Gastroesophageal sphincter (tissue), 4 donors: ENCODE results near the gene ZEB2. TPM values are rescaled to one million over a fixed set of nuclear protein-coding genes. Genes with fewer than 3 reads are reported as not detected.

Experiments
- ATAC-seq: fragments of 150-250 bp; one replicate; pipeline ENCODE4 v1.9.1; 2016; ENCODE audit warnings: mild to moderate bottlenecking, moderate library complexity
- H3K27ac ChIP-seq, 4 donors: fragments of 200-600 bp; sonication (generic) in 3 of 4; 1 replicate in 3 of 4; 2 replicates in 1 of 4; pipeline ENCODE4 v1.5.1; 2016 to 2019
- H3K27me3 ChIP-seq: fragments of 200-600 bp; sonication (generic); one replicate; pipeline ENCODE4 v1.5.1; 2019
- H3K36me3 ChIP-seq, 2 donors: fragments of 200-600 bp; sonication (generic); one replicate each; pipeline ENCODE4 v1.5.1; 2019; ENCODE audit warnings: control low read depth in 1 of 2
- H3K4me1 ChIP-seq, 3 donors: fragments of 200-600 bp; sonication (generic); 1 replicate in 2 of 3; 2 replicates in 1 of 3; pipeline ENCODE4 v1.5.1; 2016 to 2019; ENCODE audit warnings: control low read depth in 2 of 3
- H3K4me3 ChIP-seq, 2 donors: fragments of 200-600 bp; sonication (generic); one replicate each; pipeline ENCODE4 v1.5.1; 2019; ENCODE audit warnings: mild to moderate bottlenecking in 1 of 2, moderate library complexity in 1 of 2
- H3K9me3 ChIP-seq, 3 donors: fragments of 200-600 bp; sonication (generic); one replicate each; pipeline ENCODE4 v1.5.1; 2017 to 2019; ENCODE audit warnings: control low read depth in 2 of 3
- EP300 ChIP-seq: sonication (generic); formaldehyde crosslinking; IDR thresholded peaks from one replicate; pipeline ENCODE4 v1.6.1; 2017; ENCODE audit warnings: antibody characterized with exemption, mild to moderate bottlenecking
- POLR2A ChIP-seq, 2 donors: fragments of 450-650 bp; IDR thresholded peaks; one replicate each; pipeline ENCODE4 v1.6.1; 2017; ENCODE audit warnings: antibody characterized with exemption in 2 of 2, mild to moderate bottlenecking in 2 of 2, moderate library complexity in 1 of 2
- POLR2AphosphoS5 ChIP-seq: sonication (generic); formaldehyde crosslinking; IDR thresholded peaks from one replicate; pipeline ENCODE4 v1.6.1; 2017; ENCODE audit warnings: antibody characterized with exemption
- WGBS, 2 donors: methylation state at CpG; one replicate each; pipeline ENCODE4 v1.1.5; 2018; ENCODE audit warnings: low coverage in 1 of 2; 5-methylcytosine and 5-hydroxymethylcytosine counted together
- total RNA-seq, 4 donors: library from RNA; depleted of rRNA; stranded (reverse); fragments of >200 nt; gene quantifications; one replicate each; pipeline ENCODE4 v1.1.0, GENCODE V29; 2016
- TF ChIP-seq, protein P1 (sequence below), 4 experiments: fragments of 200-600 bp in 2 of 4; fragments of 450-650 bp in 2 of 4; sonication (generic) in 1 of 4; IDR thresholded peaks; one replicate each; pipeline ENCODE4 v1.5.1; 2017 to 2019; ENCODE audit warnings: antibody characterized with exemption in 4 of 4, mild to moderate bottlenecking in 2 of 4, moderate library complexity in 2 of 4

ZEB2 gene
- total RNA-seq, 4 donors from 2014 or later, result 42.3 to 95.7 (median 53.8) TPM

DNA sequence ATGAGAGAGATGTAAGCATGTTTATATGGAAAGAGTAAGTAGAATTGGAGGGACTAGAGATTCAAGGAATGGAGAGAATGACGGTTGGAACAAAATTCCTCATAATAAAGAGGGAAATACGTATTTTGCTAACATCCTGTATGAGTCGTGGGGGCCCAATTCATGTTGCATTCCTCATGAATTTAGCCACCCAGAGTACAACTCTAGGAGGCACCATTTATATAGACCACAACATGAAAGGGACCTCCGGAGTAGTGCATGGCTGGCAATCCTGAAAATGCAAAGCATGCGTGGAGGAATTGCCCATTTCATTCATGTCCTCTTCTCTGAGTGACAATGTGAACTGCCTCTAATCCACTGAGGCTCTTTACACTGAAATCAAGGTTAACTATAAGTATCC lies 168.2 kb downstream of the ZEB2 start:
- TF ChIP-seq POLR2A (IDR thresholded peaks at IDR 0.05) (no peak), EP300 (no peak), POLR2AphosphoS5 (no peak)
- TF ChIP-seq, protein P1, sequence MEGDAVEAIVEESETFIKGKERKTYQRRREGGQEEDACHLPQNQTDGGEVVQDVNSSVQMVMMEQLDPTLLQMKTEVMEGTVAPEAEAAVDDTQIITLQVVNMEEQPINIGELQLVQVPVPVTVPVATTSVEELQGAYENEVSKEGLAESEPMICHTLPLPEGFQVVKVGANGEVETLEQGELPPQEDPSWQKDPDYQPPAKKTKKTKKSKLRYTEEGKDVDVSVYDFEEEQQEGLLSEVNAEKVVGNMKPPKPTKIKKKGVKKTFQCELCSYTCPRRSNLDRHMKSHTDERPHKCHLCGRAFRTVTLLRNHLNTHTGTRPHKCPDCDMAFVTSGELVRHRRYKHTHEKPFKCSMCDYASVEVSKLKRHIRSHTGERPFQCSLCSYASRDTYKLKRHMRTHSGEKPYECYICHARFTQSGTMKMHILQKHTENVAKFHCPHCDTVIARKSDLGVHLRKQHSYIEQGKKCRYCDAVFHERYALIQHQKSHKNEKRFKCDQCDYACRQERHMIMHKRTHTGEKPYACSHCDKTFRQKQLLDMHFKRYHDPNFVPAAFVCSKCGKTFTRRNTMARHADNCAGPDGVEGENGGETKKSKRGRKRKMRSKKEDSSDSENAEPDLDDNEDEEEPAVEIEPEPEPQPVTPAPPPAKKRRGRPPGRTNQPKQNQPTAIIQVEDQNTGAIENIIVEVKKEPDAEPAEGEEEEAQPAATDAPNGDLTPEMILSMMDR (IDR thresholded peaks at IDR 0.05), result no peak
- ATAC-seq, result no peak
- H3K27ac ChIP-seq, result no peak overlapping the region
- 74 to 100% methylated on average over 5 of the region's 5 CpGs for WGBS, 2 donors
- H3K4me1 ChIP-seq, result no peaks in the 10 kb centered on the region
- no peak overlapping the region for H3K4me3 ChIP-seq
- no peaks in the 10 kb centered on the region for H3K9me3 ChIP-seq
- H3K36me3 ChIP-seq, result no peaks in the 10 kb centered on the region
- no peaks in the 10 kb centered on the region for H3K27me3 ChIP-seq

DNA sequence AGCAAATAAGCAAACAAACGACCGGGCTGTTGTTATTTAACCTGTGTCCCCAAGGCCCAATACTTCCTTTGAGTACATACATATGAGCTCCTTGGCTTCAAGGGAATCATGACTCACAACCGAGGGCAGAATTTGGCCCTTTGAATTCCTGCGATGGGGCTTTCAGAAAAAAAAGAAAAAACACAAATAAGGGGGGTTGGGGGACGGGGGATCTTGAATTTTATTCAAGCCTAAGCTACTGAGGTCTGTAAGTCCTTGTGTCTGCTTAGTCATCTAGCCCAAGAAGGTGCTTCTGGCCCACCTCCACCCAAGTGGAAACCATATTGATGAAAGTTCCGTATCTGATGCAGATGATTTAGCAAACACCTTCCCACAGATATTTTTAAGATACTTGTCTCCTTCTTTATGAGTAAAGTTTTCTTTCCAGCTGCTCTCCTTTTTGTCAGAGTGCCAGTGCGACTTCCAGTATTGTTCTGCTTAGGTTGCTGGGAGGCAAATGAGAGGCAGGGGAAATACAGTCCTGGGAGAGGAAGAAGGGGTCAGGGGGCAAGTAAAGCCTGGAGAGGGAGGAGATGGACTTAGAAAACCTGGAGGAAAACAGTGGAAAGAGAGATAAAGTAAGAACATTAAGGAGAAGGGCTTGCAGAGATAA lies 169.6 kb downstream of the ZEB2 start:
- Histone ChIP-seq H3K4me1 (no peaks in the 10 kb centered on the region), H3K9me3 (no peaks in the 10 kb centered on the region), H3K27ac (no peak overlapping the region), H3K4me3 (no peak overlapping the region), H3K36me3 (no peaks in the 10 kb centered on the region), H3K27me3 (no peaks in the 10 kb centered on the region)
- ATAC-seq, result no peak
- no peak for TF ChIP-seq POLR2A (IDR thresholded peaks at IDR 0.05)
- TF ChIP-seq EP300, result no peak
- no peak for TF ChIP-seq POLR2AphosphoS5
- TF ChIP-seq, protein P1 (IDR thresholded peaks at IDR 0.05), result no peak
- WGBS, 2 donors, result 62 to 63% methylated on average over 5 to 7 of the region's 7 CpGs

DNA sequence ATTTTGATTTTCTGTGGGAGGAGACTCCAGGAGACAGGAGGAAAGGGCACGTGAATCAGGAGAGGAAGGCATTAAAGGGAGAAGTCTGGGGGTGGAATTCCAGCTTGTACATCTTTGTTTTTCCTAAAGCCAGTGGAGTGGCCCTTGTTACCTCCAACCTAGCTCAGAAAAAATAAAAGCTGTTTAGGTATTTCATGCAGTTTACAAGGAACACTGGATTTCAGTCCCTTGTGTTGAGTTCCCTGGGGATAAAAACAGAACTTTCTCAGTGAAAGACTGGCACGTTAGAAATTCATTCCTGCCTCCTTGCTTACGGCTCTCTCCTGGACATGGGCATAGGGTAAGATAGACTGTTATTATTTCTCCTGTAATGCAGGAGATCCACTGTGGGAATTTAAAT lies 170.2 kb downstream of the ZEB2 start:
- Histone ChIP-seq H3K4me1 (no peaks in the 10 kb centered on the region), H3K4me3 (no peak overlapping the region), H3K27ac (no peak overlapping the region), H3K36me3 (no peaks in the 10 kb centered on the region), H3K9me3 (no peaks in the 10 kb centered on the region), H3K27me3 (no peaks in the 10 kb centered on the region)
- no peak for TF ChIP-seq POLR2AphosphoS5
- TF ChIP-seq POLR2A (IDR thresholded peaks at IDR 0.05), result no peak
- TF ChIP-seq EP300, result no peak
- TF ChIP-seq, protein P1 (IDR thresholded peaks at IDR 0.05), result no peak
- ATAC-seq, result no peak
- 54 to 70% methylated on average over 3 of the region's 3 CpGs for WGBS, 2 donors

DNA sequence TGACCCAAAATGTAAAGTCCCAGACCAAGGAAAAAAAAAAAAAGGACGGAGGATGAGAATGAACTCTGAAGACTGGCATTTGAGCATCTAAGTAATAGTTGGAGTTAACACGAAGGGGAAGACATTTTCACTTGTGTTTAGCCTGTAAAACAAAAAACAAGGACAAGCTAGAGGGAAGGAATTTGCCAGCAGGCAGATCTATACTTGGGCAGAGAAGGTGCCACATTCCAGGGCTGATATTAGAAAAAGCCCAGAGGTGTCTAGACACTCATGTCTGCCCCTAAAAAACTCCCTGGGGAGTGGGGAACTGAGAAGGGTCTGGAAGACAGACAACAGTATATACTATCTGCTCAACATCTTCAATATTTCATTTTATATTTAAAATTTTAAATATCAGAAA lies 171.1 kb downstream of the ZEB2 start:
- Histone ChIP-seq H3K4me1 (no peaks in the 10 kb centered on the region), H3K36me3 (no peaks in the 10 kb centered on the region), H3K4me3 (no peak overlapping the region), H3K27me3 (no peaks in the 10 kb centered on the region), H3K27ac (no peak overlapping the region), H3K9me3 (no peaks in the 10 kb centered on the region)
- 62 to 80% methylated on average over 1 to 2 of the region's 2 CpGs for WGBS, 2 donors
- no peak for ATAC-seq
- TF ChIP-seq POLR2AphosphoS5 (no peak), POLR2A (IDR thresholded peaks at IDR 0.05) (no peak), EP300 (no peak)
- TF ChIP-seq, protein P1 (IDR thresholded peaks at IDR 0.05), result no peak

DNA sequence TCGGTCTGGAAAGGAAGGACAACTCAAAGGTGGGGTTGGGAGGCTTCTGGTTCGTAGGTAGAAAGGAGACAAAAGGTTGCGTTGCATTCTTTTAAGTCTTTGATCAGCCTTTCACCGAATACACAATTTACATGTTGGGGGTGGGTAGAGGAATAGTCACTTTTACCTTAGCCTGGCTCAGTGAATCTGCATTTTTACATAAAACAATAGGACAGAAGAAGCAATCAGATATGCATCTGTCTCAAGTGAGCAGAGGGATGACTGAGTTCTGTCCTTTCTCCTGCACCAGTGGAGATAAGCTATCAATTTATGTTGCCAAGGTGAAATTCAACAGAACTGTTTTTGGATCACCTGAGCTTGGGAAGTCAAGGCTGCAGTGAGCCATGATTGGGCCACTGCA lies 173.7 kb downstream of the ZEB2 start:
- WGBS, 2 donors, result 89 to 100% methylated on average over 4 of the region's 4 CpGs
- Histone ChIP-seq H3K36me3 (no peaks in the 10 kb centered on the region), H3K27me3 (no peaks in the 10 kb centered on the region), H3K9me3 (no peaks in the 10 kb centered on the region), H3K27ac (no peak overlapping the region), H3K4me3 (no peak overlapping the region), H3K4me1 (no peaks in the 10 kb centered on the region)
- TF ChIP-seq POLR2AphosphoS5 (no peak), POLR2A (IDR thresholded peaks at IDR 0.05) (no peak), EP300 (no peak)
- TF ChIP-seq, protein P1 (IDR thresholded peaks at IDR 0.05), result no peak
- no peak for ATAC-seq
